H1 (cell line): ENCODE data around the gene TDRD15. TPM values are rescaled to one million over a fixed set of nuclear protein-coding genes. Genes with fewer than 3 reads are reported as not detected.

Source experiments
- CBX8 ChIP-seq: fragments of 300-800, 300-1000 bp; sonication (generic); IDR thresholded peaks from 2 replicates; pipeline ENCODE4 v1.7.1; 2016; ENCODE audit warnings: low read depth, low read length, borderline replicate concordance
- CHD7 ChIP-seq: fragments of 300-600 bp; sonication (generic); IDR thresholded peaks from 2 replicates; pipeline ENCODE4 v1.7.1; 2012; ENCODE audit warnings: low read length, moderate library complexity, mild to moderate bottlenecking, inconsistent platforms; ENCODE audit not compliant: insufficient replicate concordance
- EGR1 ChIP-seq: IDR thresholded peaks from 2 replicates; pipeline ENCODE4 v1.6.1; 2011; ENCODE audit warnings: low read depth, low read length, borderline replicate concordance
- FOSL1 ChIP-seq: IDR thresholded peaks from 2 replicates; pipeline ENCODE4 v1.6.1; 2011; ENCODE audit warnings: mild to moderate bottlenecking, low read depth, low read length, moderate library complexity; ENCODE audit not compliant: insufficient read depth
- KDM4A ChIP-seq: IDR thresholded peaks from one replicate; pipeline ENCODE4 v1.7.1; 2012; ENCODE audit warnings: low read depth, mild to moderate bottlenecking, moderate library complexity, low read length, inconsistent platforms; ENCODE audit not compliant: severe bottlenecking
- PHF8 ChIP-seq: fragments of 200-600 bp; sonication (generic); conservative IDR thresholded peaks from 2 replicates; pipeline ENCODE4 v1.7.1; 2012; ENCODE audit warnings: low read depth, mild to moderate bottlenecking, inconsistent platforms, low read length, moderate library complexity
- SAP30 ChIP-seq: fragments of 300-600 bp; sonication (generic); IDR thresholded peaks from 2 replicates; pipeline ENCODE4 v1.7.1; 2012; ENCODE audit warnings: low read length, moderate library complexity, mild to moderate bottlenecking, inconsistent platforms; ENCODE audit not compliant: insufficient read depth, insufficient replicate concordance
- SIX5 ChIP-seq: IDR thresholded peaks from 2 replicates; pipeline ENCODE4 v1.6.1; 2011; ENCODE audit warnings: mild to moderate bottlenecking, low read depth, low read length
- TBP ChIP-seq: IDR thresholded peaks from 2 replicates; pipeline ENCODE4 v1.6.1; 2011; ENCODE audit warnings: low read depth, low read length, improper control_type of control experiment
- TCF12 ChIP-seq: IDR thresholded peaks from 2 replicates; pipeline ENCODE4 v1.6.1; 2011; ENCODE audit warnings: low read depth, mild to moderate bottlenecking, low read length
- TEAD4 ChIP-seq: IDR thresholded peaks from 2 replicates; pipeline ENCODE4 v1.6.1; 2012; ENCODE audit warnings: low read depth, low read length, inconsistent platforms, mixed read lengths
- polyA plus RNA-seq, 7 experiments: library from polyadenylated mRNA; depleted of rRNA in 3 of 7; stranded (reverse) in 5 of 7; unstranded in 2 of 7; fragments of >200 nt in 5 of 7; fragments of 200-250 nt in 2 of 7; gene quantifications; 1 replicate in 5 of 7; 2 replicates in 1 of 7; 4 replicates in 1 of 7; pipeline versions ENCODE4 v1.2.1 to v1.2.3, GENCODE V29; 2011 to 2013; ENCODE audit warnings: missing spikeins in 2 of 7, mixed read lengths in 2 of 7
- total RNA-seq: library from RNA; stranded (reverse); fragmentation: NEBNext Ultra II Directional; extraction: Animal tissue kit (Norgen Biotek cat#: 25700); gene quantifications from 2 replicates; pipeline ENCODE4 v1.2.1, GENCODE V29; 2021
- TF ChIP-seq, protein P1 (sequence below): IDR thresholded peaks from 2 replicates; pipeline ENCODE4 v1.6.1; 2012; ENCODE audit warnings: inconsistent platforms

TDRD15 gene
- total and polyA plus RNA-seq, 2 of the 8 experiments (the other 6 are each of a cell fraction or from before 2014, with no cell fraction given) = not detected

GRCh38 chr2:21102356-21102755 is 21.4 kb upstream of the TDRD15 start (continued):
- TF ChIP-seq CHD7 (no peak), KDM4A (no peak), SIX5 (no peak), TCF12 (no peak), CBX8 (no peak), TEAD4 (no peak), EGR1 (no peak), SAP30 (no peak), TBP (no peak), FOSL1 (no peak), PHF8 (no peak)
- TF ChIP-seq, protein P1, sequence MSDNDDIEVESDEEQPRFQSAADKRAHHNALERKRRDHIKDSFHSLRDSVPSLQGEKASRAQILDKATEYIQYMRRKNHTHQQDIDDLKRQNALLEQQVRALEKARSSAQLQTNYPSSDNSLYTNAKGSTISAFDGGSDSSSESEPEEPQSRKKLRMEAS = no peak
